Activated T-helper 1 cell treated with Interleukin-2 at 50 U/mL for 16 hours (primary cell): ENCODE data around the gene ARHGAP24.
"Not testable (repeated sequence)": the region's sequence is repeated elsewhere in the genome, so short reads cannot be mapped to it uniquely, and the experiment has no call there.

Source experiments
- DNase-seq: peaks from one replicate; pipeline ENCODE4 v3.0.0-alpha.2; 2020; ENCODE audit warnings: low read depth

The ARHGAP24 gene

GRCh38 chr4:85482010-85482738, 7.2 kb downstream of the ARHGAP24 start:
- DNase-seq, result no peak

- DNase-seq, result no peak
These were observed 11.6 kb downstream of the ARHGAP24 start for GRCh38 chr4:85486425-85487086.

- DNase-seq, result no peak
These were observed 13.5 kb downstream of the ARHGAP24 start for GRCh38 chr4:85488416-85488815.

GRCh38 chr4:85489273-85489981, 14.5 kb downstream of the ARHGAP24 start:
- no peak for DNase-seq

- no peak for DNase-seq
These were observed 16.6 kb downstream of the ARHGAP24 start for GRCh38 chr4:85491527-85491926.

- DNase-seq, result no peak
These were observed 17.4 kb downstream of the ARHGAP24 start for GRCh38 chr4:85492336-85492735.

GRCh38 chr4:85495621-85496020, 20.7 kb downstream of the ARHGAP24 start:
- DNase-seq, result no peak

GRCh38 chr4:85496126-85496849, 21.3 kb downstream of the ARHGAP24 start:
- DNase-seq, result no peak

- no peak for DNase-seq
These were observed 22.0 kb downstream of the ARHGAP24 start for GRCh38 chr4:85496933-85497332.

- DNase-seq, result no peak
These were observed 23.3 kb downstream of the ARHGAP24 start for GRCh38 chr4:85498068-85498733.

- DNase-seq, result no peak
These were observed 24.6 kb downstream of the ARHGAP24 start for GRCh38 chr4:85499573-85499972.

- DNase-seq, result no peak
These were observed 25.3 kb downstream of the ARHGAP24 start for GRCh38 chr4:85500110-85500867.

GRCh38 chr4:85501145-85501544, 26.2 kb downstream of the ARHGAP24 start:
- DNase-seq, result not testable (repeated sequence)

GRCh38 chr4:85508654-85509053, 33.7 kb downstream of the ARHGAP24 start:
- DNase-seq, result no peak

GRCh38 chr4:85509882-85510631, 35.1 kb downstream of the ARHGAP24 start:
- DNase-seq, result no peak

GRCh38 chr4:85510632-85510984, 35.7 kb downstream of the ARHGAP24 start:
- no peak for DNase-seq

- DNase-seq, result no peak
These were observed 37.7 kb downstream of the ARHGAP24 start for GRCh38 chr4:85512446-85513205.

- no peak for DNase-seq
These were observed 39.2 kb downstream of the ARHGAP24 start for GRCh38 chr4:85514117-85514516.

GRCh38 chr4:85514783-85515182, 39.8 kb downstream of the ARHGAP24 start:
- DNase-seq, result no peak

- DNase-seq, result no peak
These were observed 40.8 kb downstream of the ARHGAP24 start for GRCh38 chr4:85515701-85516100.
